Left renal cortex interstitium (tissue), 4 donors: ENCODE data around the gene SDF4. TPM values are rescaled to one million over a fixed set of nuclear protein-coding genes. Genes with fewer than 3 reads are reported as not detected.
"Not testable (repeated sequence)": the region's sequence is repeated elsewhere in the genome, so short reads cannot be mapped to it uniquely, and the experiment has no call there.

ENCODE experiments used
- DNase-seq, 4 donors: peaks; one replicate each; pipeline ENCODE4 v3.0.0-alpha.2; 2013; ENCODE audit warnings: low read depth in 4 of 4, low spot score in 2 of 4, missing footprints in 1 of 4
- polyA plus RNA-seq, 4 donors: library from polyadenylated mRNA; unstranded; fragments of 120-200 nt; gene quantifications; one replicate each; pipeline ENCODE4 v1.2.1, GENCODE V29; 2013; ENCODE audit not compliant: insufficient read length in 4 of 4

The SDF4 gene
- polyA plus RNA-seq, 4 donors = 115 to 144 (median 130) TPM

DNA sequence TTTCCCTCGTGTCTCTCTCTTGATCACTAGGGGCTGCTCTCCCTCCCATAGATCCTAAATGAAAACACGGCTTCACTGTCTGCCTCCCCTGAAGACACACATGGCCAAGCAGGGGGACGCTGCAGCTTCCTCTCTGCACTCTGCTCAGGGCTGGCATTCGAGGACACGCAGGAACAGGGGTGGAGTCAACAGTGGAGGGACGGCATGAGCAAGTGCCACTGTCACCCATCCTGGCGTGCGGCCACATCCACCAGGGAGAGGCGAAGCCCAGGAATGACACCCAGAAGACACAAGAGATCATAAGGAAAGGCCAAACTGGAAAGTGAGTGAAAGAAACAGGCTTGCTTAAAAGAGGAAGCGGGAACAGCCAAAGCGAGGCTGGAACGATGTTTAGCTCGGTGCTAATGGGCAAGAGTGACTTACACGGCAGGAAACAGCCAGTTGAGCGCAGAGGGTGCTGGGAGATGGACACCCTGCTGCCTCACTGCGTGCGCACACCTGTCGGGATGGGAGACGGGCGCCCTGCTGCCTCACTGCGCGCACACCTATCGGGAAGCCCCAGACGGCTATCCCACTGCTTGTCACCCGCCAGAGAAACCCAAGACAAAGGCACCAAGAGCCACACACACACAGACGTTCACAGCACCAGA, 28.3 kb upstream of the SDF4 start:
- no peak for DNase-seq

DNA sequence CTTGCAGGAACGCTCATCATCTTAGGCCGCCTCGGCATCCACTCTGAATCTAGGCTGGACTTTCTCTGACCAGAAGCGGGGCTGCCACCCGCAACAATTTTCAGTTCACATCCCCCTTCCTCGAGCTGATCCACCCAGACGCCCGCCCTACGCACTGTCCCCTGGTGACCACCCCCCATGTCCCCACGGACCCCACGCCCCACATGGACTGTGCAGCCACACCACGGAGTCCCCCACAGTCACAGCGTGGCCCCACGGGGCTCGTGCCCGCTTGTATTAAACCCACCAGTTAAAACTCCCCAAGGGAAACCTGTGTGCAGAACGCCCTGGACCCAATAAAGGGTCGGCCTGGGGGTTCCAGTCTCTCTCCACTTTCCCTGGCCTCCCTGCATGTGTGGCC, 27.7 kb upstream of the SDF4 start:
- DNase-seq = no peak

DNA sequence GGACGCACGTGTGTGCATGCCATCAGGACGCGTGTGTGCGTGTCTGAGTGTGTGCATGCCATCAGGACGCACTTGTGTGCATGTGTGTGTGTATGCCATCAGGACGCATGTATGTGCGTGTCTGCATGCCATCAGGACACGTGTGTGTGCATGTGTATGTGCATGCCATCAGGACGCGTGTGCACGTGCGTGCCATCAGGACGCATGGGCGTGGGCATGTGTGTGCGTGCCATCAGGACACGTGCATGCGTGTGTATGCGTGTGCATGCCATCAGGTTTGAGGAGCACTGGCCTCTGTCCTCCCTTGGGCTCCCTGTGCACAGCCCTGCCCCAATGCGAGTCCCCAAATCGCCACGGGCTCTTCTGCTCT, 27.3 kb upstream of the SDF4 start:
- no peak for DNase-seq

DNA sequence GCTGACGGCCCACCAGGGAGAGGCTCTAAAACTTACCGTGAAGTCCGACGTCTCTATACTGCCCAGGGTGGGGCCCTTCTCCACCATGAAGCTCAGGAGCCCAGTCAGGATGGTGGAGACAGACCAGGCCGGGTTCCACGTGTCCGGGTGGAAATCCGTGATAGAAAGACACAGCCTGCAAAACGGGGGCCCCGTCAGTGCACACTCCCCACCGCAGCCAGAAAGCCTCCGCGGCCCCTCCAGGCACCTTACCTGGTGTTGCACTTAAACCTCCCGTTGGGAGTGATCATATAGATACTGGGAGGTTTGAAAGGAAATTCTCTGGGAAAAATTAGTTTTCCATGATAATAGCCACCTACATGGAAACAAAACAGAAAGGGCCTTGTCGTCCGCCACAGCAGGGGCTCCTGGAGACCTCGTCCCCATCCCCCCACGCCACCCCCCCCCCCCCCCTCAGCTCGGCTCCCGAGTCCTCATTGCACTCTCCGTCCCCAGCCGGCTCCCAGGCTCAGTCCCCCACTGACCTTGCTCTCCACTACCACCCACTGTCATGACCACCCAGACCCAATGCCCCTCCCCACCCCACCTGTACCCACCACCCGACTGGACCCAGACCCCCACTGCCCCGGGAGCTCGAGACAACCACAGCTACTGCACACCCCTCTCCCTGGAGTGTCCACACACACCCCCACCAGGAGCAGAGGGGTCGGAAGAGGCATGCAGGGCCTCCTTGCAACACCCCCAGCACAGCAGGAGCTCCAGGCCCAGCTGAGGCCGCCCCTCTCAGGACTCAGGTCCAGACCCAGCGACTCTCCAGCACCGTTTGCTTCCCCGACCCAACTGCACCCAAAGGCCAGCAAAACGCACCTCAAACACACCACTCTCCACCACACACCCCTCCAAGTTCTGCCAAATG, 25.4 kb upstream of the SDF4 start:
- DNase-seq = no peak

- no peak for DNase-seq
These were observed 23.8 kb upstream of the SDF4 start for GRCh38 chr1:1255611-1256010.

DNA sequence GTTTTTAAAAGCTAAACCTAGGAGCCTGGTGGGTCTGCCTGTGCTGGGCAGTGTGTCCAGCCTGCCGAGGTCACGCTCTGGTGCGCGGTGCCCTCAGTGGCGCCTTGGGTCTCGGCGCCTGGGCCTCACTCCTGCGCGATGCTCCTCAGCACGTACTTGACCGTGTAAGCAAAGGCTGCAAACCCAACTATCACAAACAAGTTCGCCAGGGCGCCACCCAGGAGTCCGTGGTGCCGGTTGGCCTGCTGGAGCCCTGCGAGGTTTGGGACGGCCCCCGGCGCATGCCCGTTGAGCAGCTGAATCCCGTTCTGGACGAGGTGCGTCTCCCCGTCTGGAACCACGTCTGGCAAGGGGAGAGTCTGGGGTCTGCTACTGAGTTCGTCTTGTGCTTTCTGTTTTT, 23.3 kb upstream of the SDF4 start:
- no peak for DNase-seq

DNA sequence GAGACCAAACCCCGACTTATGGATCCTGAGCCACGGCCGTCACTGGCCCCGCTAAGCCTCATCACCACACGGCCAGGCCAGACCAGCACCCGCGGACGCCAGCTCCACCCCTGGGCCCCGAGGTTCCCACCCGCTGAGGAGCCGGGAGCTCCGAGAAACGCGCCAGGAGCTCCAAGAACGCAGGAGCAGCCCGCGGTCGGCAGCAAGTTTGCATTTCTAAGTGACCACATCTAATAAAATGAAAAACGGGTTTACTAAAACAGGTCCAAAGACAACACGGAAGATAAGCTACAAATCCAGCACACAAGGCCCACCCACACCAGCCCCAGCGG, 22.8 kb upstream of the SDF4 start:
- DNase-seq = no peak

DNA sequence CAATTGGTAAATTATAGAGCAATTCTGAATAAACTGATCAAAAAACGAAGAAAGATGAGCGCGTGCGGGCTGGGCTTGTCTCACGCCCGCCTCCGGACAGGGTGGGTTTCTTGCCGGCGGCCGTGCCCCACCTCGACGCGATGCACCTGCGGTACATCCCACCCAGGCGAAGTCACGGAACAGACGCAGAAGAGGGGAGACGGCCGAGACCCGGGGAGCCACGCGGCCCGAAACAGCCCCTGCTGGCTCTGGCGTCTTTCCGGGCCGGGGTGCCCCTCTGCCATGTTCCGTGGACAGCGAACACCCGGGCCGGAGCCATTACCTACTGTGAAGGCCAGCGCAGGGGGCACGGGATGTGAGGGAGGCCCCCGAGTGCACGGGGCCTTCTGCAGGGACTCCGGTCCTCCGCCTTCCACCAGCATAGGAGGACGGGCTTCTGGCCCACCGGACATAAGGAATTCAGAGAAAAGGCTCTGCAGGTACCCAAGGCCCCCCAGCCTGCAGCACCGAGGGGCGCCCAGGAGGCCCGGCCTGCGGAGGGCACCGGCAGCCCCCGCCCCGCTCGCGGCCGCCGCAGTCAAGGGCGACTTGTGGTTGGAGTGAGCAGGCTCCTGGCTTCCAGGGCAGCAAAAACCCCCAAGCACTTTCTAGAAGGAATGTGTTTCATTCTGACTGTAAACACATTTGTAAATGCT, 22.3 kb upstream of the SDF4 start:
- DNase-seq = no peak

DNA sequence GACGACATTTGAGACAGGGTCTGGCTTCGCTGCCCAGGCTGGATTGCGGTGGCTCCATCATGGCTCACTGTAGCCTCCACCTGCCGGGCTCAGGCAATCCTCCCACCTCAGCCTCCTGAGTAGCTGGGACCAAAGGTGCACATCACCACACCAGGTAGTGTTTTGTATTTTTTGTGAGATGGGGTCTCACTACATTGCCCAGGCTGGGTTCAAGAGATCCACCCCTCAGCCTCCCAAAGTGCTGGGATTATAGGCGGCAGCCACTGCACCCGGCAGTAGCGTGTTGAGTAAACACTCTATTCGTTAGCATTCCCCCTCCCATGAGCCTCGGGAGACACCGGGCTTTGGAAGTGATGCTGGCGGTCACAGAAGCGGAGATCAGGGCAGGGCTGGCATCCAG, 21.5 kb upstream of the SDF4 start:
- no peak for DNase-seq

- DNase-seq = no peak
These were observed 19.0 kb upstream of the SDF4 start for GRCh38 chr1:1250786-1251284.

DNA sequence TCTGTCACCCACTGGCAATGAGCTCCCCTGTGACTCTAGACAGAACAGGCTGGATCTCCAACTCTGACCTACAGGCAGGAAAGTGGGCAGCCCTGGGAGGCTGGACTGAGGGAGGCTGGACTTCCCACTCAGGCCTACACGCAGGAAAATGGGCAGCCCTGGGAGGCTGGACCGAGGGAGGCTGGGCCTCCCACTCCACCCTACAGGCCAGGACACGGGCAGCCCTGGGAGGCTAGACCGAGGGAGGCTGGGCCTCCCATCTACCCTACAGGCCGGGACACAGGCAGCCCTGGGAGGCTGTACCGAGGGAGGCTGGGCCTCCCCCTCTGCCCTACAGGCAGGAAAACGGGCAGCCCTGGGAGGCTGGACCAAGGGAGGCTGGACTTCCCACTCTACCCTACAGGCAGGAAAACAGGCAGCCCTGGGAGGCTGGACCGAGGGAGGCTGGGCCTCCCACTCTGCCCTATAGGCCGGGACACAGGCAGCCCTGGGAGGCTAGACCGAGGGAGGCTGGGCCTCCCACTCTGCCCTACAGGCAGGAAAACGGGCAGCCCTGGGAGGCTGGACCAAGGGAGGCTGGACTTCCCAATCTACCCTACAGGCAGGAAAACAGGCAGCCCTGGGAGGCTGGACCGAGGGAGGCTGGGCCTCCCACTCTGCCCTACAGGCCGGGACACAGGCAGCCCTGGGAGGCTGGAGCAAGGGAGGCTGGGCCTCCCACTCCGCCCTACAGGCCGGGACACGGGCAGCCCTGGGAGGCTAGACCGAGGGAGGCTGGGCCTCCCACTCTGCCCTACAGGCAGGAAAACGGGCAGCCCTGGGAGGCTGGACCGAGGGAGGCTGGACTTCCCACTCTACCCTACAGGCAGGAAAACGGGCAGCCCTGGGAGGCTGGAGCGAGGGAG, 16.5 kb upstream of the SDF4 start:
- not testable (repeated sequence) for DNase-seq

- DNase-seq = no peak
These were observed 15.6 kb upstream of the SDF4 start for GRCh38 chr1:1247341-1247913.

DNA sequence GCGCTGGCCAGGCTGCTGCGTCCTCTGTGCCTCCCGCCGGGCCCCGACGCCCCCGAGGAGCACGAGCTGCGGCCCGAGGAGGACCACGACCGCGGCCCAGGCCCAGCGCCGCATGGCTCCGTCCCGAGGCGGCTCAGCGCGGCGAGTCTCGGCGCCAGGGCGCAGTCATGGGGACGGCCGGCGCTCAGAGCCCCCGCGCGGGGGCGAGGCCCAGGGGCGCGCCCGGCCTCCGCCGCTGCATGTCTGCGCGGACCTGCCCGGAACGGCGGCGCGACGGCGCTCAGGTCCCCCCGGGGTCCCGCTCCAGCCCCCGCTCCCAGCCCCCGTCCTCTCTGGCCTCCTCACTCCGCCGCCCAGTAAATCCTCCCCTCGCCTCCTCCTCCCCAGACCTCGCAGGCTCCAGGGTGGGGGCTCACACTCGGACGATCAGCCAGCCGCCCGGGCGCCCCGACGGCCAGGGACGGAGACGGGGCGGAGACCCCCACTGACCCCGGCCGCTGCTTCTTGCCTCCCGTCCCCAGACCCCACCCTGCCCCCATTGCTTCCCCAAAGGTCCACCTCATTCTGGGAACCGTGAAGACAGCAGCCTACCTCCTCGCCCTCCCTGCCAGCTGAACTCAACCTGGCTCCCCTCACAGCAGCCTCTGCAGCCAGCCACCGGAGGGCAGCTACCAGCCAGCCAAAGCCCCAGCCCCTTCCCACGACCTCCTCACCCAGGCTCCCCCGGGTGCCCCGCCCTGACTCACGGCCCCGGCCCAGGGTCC, 15.0 kb upstream of the SDF4 start, which contains the start of gene C1QTNF12:
Gene C1QTNF12 (minus strand): TSS at position 146 of the 764 bp plus-strand sequence. CDS start 32 bp downstream, at position 114.
- no peak for DNase-seq

- no peak for DNase-seq
These were observed 14.2 kb upstream of the SDF4 start for GRCh38 chr1:1245817-1246576.

GRCh38 chr1:1245178-1245816, 13.5 kb upstream of the SDF4 start:
- DNase-seq = no peak

DNA sequence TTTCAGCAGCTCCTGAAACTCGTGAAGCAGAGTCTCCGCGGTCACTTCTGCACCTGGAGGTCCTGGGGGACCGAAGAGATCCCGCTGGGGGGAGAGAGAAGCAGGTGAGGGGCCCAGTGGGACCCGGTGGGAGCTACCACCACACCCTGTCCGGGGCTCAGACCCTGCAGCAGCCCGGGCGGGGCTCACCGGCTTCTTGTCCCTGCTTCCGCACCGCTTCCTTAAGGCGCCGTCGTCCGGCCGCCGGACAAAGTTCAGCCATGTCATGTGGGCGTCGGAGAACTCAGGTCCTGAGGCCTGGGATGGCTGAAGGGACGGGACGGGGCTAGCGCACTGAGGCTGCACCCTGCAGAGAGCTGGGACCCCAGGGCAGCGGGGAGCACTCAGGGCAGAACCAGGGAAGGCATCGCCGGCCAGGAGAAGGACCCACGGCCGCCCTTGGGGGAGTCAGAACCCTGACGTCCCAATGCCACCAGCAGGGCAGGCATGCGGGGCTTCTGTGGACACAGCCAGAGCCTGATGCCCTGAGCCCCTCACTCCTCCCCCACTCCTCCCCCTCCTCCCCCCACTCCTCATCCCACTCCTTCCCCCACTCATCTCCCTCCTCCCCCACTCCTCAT, 12.5 kb upstream of the SDF4 start:
- DNase-seq = no peak

- DNase-seq = no peak
These were observed 12.0 kb upstream of the SDF4 start for GRCh38 chr1:1243807-1244191.

DNA sequence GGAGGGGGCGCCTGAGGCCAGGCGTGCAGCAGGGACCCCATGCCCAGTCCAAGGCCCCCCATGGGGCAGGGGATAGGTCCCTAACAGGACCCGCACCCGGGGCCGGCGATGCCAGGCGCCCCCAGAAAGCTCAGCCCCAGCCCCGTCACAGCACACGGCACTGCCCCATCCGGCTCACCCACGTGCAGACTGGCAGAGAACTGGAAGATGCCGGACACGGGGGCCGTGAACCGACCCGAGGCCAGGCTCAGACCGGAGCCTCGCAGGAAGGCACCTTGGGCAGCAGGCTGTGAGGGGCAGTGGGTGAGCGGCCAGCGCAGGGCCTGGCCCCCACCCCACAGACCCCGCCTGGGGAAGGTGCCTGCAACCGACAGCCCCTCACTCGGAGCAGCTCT, 11.5 kb upstream of the SDF4 start:
- DNase-seq = no peak
